ENCODE results near the gene KLHL40.

The KLHL40 gene

DNA sequence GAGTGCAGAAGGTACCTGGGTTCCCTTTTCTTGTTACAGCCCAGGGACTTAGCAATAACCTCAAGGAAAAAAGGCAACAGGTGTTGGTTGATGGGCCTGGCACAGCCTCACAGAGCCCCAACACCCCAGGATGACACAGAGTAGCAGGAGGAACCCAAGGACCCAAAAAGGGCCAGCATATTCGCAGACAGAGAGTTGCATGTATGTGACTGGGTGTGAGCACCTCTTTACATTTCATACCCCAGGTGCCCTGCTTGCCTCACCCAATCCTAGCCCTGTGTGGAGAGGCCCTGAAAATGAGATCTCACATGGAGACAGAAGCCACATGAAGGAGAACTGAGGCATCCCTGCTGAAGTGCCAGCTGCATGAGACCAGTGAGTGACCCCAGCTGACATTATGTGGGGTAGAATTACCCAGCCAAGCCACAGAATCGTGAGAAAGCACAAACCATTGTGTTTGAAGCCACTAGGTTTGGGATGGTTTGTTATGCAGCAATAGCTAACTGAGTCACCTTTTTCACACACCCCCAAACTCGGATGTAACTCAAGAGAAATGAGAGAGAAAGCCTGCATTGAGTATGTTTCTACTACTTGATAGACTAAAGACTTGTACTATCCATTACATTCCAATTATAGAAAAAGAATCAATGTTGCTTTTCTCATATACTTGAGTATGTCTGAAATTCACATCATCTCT is 43.5 kb downstream of the KLHL40 start:
- peak; percentile 10 for DNase-seq

DNA sequence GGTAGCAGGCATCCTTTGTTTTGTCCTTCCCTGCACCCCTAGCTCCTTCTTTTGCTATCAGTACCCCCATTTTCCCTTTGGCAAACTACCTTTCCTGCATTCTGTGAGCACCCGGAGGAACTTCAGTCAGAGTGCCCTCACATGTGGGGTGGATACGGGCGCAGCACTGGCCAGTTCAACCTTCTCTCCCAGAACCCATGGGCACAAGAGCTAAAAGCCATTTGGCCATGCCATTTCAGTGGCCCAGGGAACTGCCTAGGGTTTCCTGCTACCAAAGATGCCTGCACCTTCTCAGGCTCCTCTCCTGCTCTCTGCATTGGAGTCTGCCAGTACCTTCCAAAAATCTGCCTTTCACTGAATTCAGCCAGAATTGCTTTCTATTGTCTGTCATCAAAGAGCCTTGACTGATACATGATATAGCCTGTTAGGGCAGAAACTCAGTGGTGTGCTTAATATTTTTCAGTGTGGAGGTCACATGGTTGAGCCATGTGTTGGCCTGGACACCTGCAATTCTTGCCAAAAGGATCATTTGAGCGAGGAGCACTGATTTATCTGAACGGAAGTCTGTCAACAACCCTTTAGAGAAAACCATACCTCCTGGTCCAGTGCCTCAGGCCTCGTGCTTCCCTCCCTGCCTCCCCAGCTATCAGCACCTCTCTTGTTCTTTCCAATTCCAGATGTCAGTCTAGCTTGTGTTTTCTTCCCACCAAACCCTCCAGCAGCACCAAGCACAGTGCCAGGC is 44.2 kb downstream of the KLHL40 start:
- no peak for DNase-seq

DNA sequence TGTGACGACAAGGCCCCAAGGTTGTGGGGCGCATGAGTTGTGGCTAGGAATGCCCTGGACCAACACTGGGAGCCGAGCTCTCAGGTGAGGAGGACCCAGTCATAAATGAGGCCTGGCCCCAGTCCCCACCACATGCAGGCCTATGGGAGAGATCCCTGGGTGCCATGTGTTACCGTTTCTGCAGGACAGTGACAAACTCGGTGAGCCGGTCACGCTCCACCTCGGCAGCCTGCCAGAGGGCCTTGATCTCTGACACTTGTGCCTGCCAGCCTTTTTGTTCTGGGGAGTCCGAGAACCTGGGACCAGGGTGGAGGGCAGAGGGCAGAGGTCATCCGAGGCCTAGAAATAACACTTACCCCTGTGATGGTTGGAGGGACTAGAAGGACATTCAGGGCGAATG is 45.0 kb downstream of the KLHL40 start:
- peak; percentile 6 for DNase-seq

DNA sequence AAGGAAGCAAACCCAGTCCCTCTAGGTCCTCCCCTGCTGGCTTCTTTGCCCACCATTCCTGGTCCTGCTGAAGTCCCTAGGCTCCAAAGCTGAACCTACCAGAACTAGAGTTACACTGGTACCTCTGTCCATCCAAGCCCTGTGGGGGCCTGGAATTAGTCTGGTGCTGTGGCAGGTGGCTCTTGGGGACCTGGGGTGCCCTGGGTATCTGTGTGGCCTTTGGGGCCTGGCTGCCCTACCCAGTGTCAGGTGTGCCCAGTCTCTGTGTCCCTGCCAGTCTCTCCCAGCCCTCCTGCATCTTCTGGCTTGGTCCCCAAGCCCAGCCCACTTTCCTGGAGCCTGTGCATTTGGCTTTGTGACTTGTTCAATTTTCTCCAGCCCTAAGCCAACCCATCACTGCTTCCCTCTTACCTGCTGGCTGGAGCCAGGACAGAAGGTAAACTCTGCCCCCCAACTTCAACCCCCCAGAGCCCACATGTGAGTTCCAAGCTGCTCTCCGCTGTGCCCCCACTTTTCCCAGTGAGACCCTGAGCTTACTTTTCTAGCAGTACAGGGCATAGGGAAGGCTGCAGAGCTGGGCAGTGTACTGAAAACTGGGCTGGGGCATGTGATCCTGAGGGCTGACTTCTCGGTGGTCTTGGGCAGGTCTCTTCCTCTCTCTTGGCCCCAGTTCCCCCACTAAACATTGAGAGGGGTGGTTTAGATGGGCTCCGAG is 45.5 kb downstream of the KLHL40 start:
- DNase-seq: peak; percentile 5

DNA sequence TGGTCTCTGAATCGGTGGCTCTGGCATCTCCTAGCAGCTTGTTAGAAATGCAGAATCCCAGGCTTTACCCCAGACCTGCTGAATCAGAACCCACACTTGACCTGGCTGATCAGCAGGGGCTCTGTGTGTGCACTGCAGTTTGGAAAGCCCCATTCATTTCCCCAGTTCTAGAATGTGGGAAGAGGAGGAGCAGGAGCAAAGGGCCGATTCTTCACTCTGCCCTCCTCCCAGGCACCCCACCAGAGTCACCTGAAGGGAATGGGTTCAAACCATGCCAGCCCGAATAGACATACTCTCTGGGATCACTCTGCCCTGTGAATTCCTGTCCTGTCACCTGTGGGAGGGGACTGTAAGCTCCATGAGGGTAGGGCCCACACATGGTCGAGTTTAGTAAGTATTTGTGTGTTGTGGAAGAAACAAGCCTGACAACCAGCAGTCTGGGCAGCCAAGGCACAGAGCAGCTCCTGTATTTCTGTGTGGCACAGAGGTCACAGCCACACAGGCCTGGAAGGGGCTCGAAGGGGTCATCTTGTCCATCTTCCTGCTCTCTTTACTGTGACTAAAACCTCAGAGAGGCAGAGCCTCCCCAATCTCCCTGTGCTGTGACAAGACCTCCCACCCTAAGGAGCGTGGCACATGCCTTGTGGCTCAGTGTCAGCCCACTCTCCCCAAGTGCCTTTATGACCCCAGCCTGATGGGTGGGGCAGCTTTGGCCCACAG is 46.3 kb downstream of the KLHL40 start:
- peak; percentile 8 for DNase-seq

- peak; percentile 4 for DNase-seq
Measured at GRCh38 chr3:42732196-42732828, 47.0 kb downstream of the KLHL40 start.

GRCh38 chr3:42732829-42733459 is 47.6 kb downstream of the KLHL40 start:
- DNase-seq: peak; percentile 8

DNA sequence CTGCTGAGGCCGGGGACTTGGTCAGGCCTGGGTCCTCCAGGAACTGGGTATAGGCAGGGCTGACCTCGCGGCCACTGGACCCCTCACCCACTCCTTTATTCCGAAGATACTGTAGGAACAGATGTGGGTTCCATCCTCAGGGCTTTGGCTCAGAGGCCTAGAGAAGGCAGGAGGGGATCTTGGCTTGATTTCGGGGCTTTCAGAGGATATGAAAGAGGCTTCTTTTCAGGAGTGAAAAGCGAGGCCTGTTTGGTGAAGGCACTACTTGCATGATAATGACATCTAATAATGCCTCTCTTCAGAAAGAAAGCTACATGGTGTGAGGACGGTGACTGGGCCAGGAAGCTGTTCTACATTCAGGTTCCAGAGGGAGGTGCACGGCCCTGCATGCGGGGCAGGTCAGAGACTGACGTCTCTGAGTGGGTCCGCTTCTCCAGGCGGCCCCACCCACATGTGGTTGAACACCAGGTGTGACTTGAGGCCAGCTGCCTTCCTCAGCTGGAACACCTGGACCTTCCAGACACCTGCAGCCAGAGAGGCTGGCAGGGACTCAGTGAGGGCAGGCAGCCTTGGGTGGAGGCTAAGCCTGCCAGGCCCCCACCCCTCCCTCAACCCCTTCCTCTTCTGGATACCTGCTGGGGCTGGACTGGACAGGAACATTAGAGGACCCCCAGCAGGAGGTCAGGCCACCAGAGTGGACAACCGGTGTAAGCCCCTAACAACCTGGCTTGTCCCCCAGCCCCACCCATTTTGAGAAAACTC is 48.3 kb downstream of the KLHL40 start:
- DNase-seq: peak; percentile 10

DNA sequence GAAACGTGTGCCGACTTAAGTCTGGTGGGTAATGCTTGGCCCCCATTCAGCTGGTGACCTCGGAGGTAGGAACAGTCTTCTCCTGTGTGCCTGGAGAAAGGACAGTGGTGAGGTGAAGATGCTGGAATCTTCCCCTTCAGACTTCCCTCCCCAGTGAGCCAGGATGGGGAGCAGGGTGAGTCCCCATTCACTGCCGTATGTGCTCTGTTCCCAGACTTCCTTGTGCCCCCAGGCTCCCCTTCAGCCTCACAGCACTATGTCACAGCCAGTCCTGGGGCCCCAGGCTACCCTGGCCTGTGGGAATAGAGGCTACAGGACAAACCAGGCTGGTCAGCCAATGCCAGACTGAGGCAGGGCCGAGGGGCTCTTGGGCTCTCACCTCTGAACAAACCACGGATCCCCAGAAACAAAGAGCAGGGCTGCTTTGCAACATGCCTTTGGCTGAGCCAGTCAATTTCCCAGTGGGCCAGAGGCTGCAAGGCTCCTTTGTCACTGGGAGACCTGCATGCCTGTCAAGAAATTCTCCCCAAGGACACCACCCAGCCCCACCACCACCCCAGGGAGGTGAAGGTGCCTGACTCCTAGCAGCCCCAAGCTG is 49.0 kb downstream of the KLHL40 start:
- no peak for DNase-seq

- DNase-seq: no peak
Measured at GRCh38 chr3:42735019-42735418, 49.7 kb downstream of the KLHL40 start.

DNA sequence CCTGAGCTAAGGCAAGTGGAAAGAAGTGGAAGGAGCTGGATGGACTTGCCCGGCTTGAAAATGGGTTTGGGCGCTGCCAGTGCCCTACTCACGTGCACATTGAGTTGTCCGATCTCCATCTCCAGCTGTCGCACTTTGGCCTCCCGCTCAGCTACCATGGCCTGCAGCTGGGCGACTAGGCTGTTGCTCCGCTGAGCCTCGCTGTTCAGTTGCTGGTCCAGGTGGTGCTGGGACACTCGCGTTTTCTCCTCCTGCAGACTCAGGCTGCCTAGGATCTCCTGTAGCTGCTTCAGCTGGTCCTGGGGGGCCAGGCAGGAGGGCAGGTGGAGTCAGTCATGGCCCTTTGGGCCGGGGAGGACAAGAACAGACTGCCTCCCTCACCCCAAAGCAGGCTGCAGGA is 50.3 kb downstream of the KLHL40 start:
- DNase-seq: peak; percentile 16

DNA sequence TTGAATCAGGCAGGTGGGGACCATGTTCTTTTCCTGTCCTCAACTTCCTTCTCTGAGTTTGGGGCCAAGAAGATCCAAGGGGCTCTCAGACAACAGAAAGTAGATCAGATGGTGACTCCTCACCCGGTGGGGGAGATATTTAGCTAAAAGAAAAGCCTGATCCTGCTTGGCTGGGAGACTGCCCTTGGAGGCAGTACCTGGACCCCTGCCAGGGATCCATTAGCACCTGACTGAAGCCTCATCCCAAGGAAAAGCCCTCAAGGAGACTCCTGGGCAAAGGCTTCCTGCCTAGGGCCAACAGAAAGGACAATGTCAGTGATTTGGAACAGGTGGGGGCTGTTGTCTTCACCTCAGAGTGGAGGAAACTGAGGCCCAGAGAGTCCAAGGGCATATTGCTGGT is 50.7 kb downstream of the KLHL40 start:
- no peak for DNase-seq

- no peak for DNase-seq
Measured at GRCh38 chr3:42736531-42736930, 51.2 kb downstream of the KLHL40 start.

- peak; percentile 8 for DNase-seq
Measured at GRCh38 chr3:42739401-42740158, 54.2 kb downstream of the KLHL40 start.

- peak; percentile 9 for DNase-seq
Measured at GRCh38 chr3:42741796-42742195, 56.5 kb downstream of the KLHL40 start.
